Epithelial cell of alveolus of lung (primary cell): ENCODE measurements around the gene ZBTB12. TPM values are rescaled to one million over a fixed set of nuclear protein-coding genes. Genes with fewer than 3 reads are reported as not detected.

Experiments
- total RNA-seq: library from RNA; depleted of rRNA; stranded (reverse); fragments of >200 nt; gene quantifications from 2 replicates; pipeline ENCODE4 v1.2.1, GENCODE V29; 2015

ZBTB12 gene
- 2.0 and 2.1 TPM in 2 replicates for total RNA-seq

DNA sequence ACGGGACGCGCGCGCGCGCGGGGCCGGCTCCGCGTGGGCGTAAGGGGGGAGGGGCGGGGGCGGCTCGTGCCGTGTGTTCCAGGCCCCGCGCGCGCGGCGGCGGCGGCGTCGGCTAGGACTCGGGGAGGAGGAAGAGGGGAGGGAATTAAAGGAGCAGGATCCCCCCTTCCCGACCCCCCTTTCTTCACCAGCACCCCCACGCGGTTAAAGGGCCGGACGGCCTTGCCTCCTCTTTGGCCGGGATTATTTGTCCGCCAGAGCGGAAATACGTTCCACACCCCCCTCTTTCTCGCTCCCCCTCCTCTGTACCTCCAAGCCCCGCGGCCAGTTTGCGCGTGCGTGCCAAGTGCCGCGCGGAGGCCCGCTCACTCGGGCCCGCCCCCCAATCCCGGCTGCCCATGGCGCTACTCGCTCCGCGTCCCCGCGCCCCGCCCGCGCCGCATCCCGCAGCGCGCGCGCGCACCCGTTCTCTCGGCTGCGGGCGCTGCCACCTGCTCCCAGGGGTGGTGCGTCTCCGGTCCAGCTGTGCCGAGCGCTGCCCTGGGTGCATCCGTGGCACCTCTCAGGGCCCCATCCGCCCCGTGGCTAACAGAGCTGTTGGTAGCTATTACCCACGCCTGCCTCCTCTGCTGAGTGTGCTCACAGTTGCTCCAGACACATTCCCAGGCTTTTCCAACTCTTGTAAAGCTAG is at the start of gene ZBTB12:
TSS of gene ZBTB12 (minus strand) at position 134 of the 691 bp plus-strand sequence. CDS start 781 bp downstream, outside the sequence.

GRCh38 chr6:31945507-31946369 is 43.9 kb upstream of the ZBTB12 start, which contains the start of gene CFB:
TSS of gene CFB (plus strand) at chr6:31946095. CDS start at chr6:31946222, 127 bp downstream.

DNA sequence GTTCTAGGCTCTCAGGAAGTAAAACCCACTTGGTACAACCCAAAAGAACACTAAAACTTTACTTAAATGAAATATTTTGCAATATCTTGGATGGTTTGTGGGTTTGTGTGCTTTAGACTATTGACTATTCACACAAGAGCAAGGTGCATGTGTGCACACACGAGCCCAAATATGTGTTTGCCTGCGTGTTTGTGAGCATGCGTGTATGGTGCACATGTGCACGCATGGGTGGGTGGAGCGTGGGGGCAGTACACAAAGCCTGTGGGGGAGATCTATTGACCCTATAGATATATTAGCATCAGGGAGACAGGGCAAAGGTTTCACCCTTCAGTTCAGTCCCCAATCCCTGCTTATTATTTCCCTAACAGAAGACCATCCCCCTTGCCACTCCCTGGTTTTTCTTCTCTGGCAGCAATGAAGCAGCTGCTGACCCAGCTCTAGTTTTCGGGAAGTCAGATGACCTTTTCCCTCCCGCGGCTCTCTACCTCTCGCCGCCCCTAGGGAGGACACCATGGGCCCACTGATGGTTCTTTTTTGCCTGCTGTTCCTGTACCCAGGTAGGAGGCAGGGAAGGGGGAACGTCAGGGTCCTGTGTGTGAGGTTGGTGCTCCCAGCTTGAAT is 25.5 kb upstream of the ZBTB12 start, which contains the start of gene C2:
TSS of gene C2 (plus strand) at position 476 of the 621 bp plus-strand sequence. CDS start at position 512, 36 bp downstream.

GRCh38 chr6:31897612-31898382 is 4.1 kb downstream of the ZBTB12 start, which contains the start of gene EHMT2:
TSS of gene EHMT2 (minus strand) at chr6:31897698. CDS start at chr6:31897677, 21 bp downstream.

DNA sequence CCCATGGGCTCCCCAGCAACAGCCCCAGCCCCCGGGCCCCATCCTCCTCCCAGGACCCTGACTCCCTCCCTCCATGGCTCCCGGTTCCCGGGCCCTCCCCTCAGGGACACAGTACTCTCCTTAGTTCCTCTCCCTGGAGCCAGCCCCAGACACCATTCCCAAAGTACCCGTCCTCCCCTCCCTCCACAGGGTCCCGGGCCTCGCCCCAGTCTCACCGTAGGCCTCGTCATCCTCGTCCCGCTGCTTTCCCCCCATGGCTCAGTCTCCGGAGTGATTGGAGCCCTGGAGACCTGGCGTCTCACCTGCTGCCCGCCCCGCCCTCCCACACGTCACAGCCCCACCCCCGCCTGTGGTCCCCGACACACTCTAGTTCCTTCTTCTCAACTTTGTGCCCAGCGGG is 23.2 kb downstream of the ZBTB12 start, which contains the start of gene SLC44A4:
TSS of gene SLC44A4 (minus strand) at position 272 of the 400 bp plus-strand sequence. CDS start at position 255, 17 bp downstream.

DNA sequence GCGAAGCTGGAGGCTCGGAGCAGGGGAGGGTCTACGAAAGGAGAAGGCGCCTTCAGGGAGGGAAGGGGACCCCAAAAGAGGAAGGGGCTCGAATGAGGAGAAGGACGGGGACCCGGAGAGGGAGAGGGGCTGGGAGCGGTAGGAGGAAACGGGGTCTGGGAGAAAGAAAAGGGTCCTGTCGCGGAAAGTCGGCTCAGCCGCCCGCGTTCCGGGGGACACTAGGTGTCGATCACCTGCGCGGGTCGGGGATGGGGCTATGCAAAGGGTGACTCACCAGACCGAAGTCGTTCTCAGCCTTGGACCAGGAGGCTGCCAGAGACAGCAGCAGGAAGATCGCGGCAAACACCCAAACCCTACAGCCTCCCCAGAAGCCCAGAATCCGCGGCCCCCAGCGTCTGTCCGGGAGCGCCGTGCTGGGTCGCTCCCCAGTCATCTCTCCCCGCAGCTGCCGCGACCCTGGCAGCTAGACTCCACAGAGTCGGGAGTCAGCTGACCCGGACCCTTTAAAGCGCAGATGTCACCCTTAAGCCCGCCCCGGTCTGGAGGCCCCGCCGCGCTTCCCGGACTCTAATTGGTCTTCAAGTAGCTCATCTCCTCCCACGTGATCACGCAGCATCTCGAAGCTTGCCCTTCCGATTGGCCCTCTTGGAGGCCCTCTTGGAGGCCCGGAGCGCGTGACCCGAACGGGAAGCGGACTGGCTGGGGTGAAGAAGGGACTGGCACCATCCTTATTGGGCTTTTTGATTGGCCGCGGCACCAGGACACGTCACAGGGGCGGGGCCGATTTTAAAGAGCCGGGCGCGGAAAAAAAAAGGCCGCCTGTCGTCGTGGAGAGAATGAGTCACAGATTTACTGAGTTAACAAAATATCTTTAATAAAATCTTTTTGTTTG is 39.3 kb downstream of the ZBTB12 start, which contains the start of gene NEU1:
TSS of gene NEU1 (minus strand) at position 478 of the 892 bp plus-strand sequence. CDS start at position 433, 45 bp downstream.

Other genes starting within 250 kb of the ZBTB12 start
- gene BAG6, start 249.4 kb downstream of the ZBTB12 start, total RNA-seq = 217 and 269 TPM in 2 replicates
- 1.8 and 3.0 TPM in 2 replicates for gene APOM, start 246.2 kb downstream of the ZBTB12 start, total RNA-seq
- 16.0 and 18.2 TPM in 2 replicates for gene C6orf47, start 241.3 kb downstream of the ZBTB12 start, total RNA-seq
- gene GPANK1, start 237.1 kb downstream of the ZBTB12 start, total RNA-seq = 20.8 and 34.9 TPM in 2 replicates
- 297 and 307 TPM in 2 replicates for gene CSNK2B, start 236.0 kb downstream of the ZBTB12 start, total RNA-seq
- 0.91 and 2.1 TPM in 2 replicates for gene LY6G5B, start 232.1 kb downstream of the ZBTB12 start, total RNA-seq
- 0.64 and 1.4 TPM in 2 replicates for gene LY6G5C, start 221.0 kb downstream of the ZBTB12 start, total RNA-seq
- 28.1 and 28.7 TPM in 2 replicates for gene ABHD16A, start 198.8 kb downstream of the ZBTB12 start, total RNA-seq
- not detected in 2 replicates for gene LY6G6F, start 195.2 kb downstream of the ZBTB12 start, total RNA-seq
- gene LY6G6D, start 186.7 kb downstream of the ZBTB12 start, total RNA-seq = not detected in 2 replicates
- not detected in 2 replicates for gene LY6G6C, start 180.3 kb downstream of the ZBTB12 start, total RNA-seq
- gene MPIG6B, start 178.7 kb downstream of the ZBTB12 start, total RNA-seq = not detected in 2 replicates
- gene DDAH2, start 172.8 kb downstream of the ZBTB12 start, total RNA-seq = 41.9 and 42.4 TPM in 2 replicates
- 281 and 648 TPM in 2 replicates for gene CLIC1, start 165.6 kb downstream of the ZBTB12 start, total RNA-seq
- 5.0 and 10.5 TPM in 2 replicates for gene MSH5, start 162.1 kb downstream of the ZBTB12 start, total RNA-seq
- not detected in 2 replicates for gene SAPCD1, start 139.4 kb downstream of the ZBTB12 start, total RNA-seq
- 0.13 TPM in 1 of 2 replicates, not detected in the other for gene VWA7, start 124.8 kb downstream of the ZBTB12 start, total RNA-seq
- 44.4 and 93.2 TPM in 2 replicates for gene VARS1, start 106.3 kb downstream of the ZBTB12 start, total RNA-seq
- gene LSM2, start 95.1 kb downstream of the ZBTB12 start, total RNA-seq = 75.9 and 82.9 TPM in 2 replicates
- gene HSPA1L, start 86.8 kb downstream of the ZBTB12 start, total RNA-seq = 0.48 and 0.78 TPM in 2 replicates
- 54.6 and 130 TPM in 2 replicates for gene HSPA1A, start 86.5 kb downstream of the ZBTB12 start, total RNA-seq
- 56.9 and 72.9 TPM in 2 replicates for gene HSPA1B, start 74.3 kb downstream of the ZBTB12 start, total RNA-seq
- 47.8 and 53.7 TPM in 2 replicates for gene NEU1, start 39.3 kb downstream of the ZBTB12 start, total RNA-seq
- 1.0 TPM in 1 of 2 replicates, not detected in the other for gene SLC44A4, start 23.1 kb downstream of the ZBTB12 start, total RNA-seq
- 43.0 and 43.1 TPM in 2 replicates for gene EHMT2, start 4.4 kb downstream of the ZBTB12 start, total RNA-seq
- 0.65 and 4.8 TPM in 2 replicates for gene C2, start 25.6 kb upstream of the ZBTB12 start, total RNA-seq
- gene CFB, start 44.0 kb upstream of the ZBTB12 start, total RNA-seq = 5.2 and 10.7 TPM in 2 replicates
- 80.6 and 127 TPM in 2 replicates for gene NELFE, start 56.9 kb upstream of the ZBTB12 start, total RNA-seq
- gene SKIC2, start 57.1 kb upstream of the ZBTB12 start, total RNA-seq = 40.0 and 43.1 TPM in 2 replicates
- 13.3 and 24.6 TPM in 2 replicates for gene DXO, start 70.1 kb upstream of the ZBTB12 start, total RNA-seq
- 0.52 and 13.6 TPM in 2 replicates for gene C4A, start 80.0 kb upstream of the ZBTB12 start, total RNA-seq
- 0.39 and 9.3 TPM in 2 replicates for gene C4B, start 112.7 kb upstream of the ZBTB12 start, total RNA-seq
- gene CYP21A2, start 136.3 kb upstream of the ZBTB12 start, total RNA-seq = not detected in 2 replicates
- gene TNXB, start 207.3 kb upstream of the ZBTB12 start, total RNA-seq = 0.52 and 34.1 TPM in 2 replicates
- gene ATF6B, start 226.2 kb upstream of the ZBTB12 start, total RNA-seq = 20.9 and 43.1 TPM in 2 replicates
- 2.6 and 5.7 TPM in 2 replicates for gene FKBPL, start 228.2 kb upstream of the ZBTB12 start, total RNA-seq
- 0.78 and 6.7 TPM in 2 replicates for gene PRRT1, start 249.9 kb upstream of the ZBTB12 start, total RNA-seq